Measurements from ENCODE around the gene NLGN1.

The NLGN1 gene

DNA sequence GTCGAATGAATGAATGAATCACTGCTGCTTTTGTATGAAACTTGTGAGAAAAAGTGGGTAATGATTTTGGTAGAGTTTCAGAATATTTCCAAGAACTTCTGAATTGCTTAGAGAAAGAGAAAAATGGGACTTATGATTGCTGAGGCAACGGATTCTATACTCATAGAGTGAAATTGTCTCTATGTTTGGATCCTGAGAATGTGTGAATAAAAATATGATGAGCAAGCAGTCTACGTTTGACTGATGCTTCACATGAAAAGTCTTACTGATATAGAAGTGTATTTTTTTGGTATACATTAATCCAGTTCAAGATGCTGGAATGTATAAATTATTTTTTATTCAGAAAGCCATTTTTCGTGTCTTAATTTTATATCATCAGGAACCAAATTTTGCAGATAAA is 441.1 kb downstream of the NLGN1 start:
- no peak for DNase-seq (ENCODE audit: low read depth)

- no peak for DNase-seq (ENCODE audit: low read depth)
These were observed 442.3 kb downstream of the NLGN1 start for GRCh38 chr3:173839859-173840258.

GRCh38 chr3:173841334-173841733 is 443.8 kb downstream of the NLGN1 start:
- DNase-seq (ENCODE audit: low read depth): no peak

DNA sequence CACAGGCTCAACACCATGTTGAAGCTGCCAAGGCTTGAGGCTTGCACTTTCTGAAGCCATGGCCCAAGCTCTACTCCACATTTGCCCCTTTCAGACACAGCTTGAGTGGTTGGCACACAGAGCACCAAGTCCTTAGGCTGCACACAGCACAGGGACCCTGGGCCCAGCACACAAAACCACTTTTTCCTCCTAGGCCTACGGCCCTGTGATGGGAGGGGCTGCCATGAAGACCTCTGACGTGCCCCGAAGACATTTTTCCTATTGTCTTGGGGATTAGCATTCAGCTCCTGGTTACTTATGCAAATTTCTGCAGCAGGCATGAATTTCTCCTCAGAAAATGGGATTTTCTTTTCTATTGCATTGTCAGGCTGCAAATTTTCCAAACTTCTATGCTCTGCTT is 445.5 kb downstream of the NLGN1 start:
- no peak for DNase-seq (ENCODE audit: low read depth)

DNA sequence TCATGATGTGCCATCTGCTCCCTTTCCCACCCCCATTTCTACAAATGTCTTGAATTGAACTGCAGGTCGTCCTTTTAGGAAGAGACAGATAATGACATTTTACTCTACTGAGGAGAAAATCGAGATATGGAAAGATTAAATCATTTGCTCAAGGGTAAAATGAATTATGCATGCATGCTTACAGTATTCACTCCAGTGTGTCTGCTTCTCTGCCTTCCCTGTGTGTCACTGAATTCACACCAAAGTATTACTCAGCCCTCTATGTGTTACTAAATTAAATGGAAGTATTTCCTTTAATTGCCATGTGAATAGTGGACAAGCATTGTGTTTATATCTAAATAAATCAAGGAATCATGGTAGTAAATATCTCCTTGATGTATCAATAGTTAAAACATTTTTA is 449.0 kb downstream of the NLGN1 start:
- no peak for DNase-seq (ENCODE audit: low read depth)

DNA sequence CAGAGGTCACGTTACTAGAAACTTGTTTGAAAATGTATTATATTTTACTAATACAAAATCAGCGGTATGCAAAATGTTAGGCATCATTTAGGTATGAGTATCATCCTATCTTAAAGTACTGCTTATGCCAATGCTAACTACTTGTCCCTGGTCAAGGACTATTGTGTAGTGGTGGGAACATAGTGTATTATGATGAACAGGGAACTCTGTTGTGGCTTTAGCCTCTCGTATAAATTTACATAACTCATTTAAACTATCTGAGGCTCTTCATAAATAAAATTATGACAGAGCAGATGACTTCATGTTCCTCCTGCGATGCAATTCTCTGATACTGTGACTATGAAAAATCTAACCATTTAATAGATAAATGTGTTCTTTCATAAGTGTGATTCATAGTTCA is 451.9 kb downstream of the NLGN1 start:
- DNase-seq (ENCODE audit: low read depth): no peak

DNA sequence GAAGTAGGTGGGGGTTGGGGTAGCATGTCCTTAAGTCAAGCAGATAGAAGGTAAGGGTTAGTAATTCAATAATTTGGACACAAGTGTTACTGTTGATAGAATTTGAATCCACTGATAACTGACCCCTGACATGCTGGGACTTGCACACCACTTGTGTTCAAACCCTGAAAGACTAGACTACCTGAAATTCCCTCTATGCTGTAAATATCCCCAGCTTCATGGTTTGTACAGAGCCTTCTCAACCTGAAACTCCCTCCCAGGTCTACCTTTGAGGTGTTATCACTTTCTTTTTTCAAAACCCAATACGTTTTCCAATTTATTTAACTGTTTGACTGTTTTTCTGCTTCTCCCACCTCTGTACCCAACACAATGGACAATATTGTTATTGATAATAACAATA is 459.6 kb downstream of the NLGN1 start:
- DNase-seq (ENCODE audit: low read depth): no peak

DNA sequence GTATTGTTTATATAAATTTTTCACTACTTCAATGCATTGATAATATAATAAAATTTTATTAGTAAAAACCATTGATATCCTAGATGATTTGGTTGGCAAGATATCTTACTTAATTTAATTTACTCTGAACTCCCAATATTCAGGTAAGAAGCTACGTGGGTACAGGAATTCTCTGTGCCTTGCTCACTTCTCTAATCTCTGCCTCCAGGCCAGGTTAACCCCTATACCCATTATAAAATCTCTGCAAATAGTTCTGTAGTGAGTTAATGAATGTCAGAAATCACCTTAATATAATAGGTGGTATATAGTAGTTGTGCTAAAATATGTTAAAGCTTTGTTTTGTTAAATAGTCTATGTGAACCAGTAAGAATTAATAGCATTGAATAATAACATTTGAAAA is 465.2 kb downstream of the NLGN1 start:
- no peak for DNase-seq (ENCODE audit: low read depth)

GRCh38 chr3:173863551-173863950 is 466.0 kb downstream of the NLGN1 start:
- DNase-seq (ENCODE audit: low read depth): no peak

GRCh38 chr3:173865900-173866498 is 468.5 kb downstream of the NLGN1 start:
- DNase-seq (ENCODE audit: low read depth): no peak

- no peak for DNase-seq (ENCODE audit: low read depth)
These were observed 472.2 kb downstream of the NLGN1 start for GRCh38 chr3:173869766-173870165.

- no peak for DNase-seq (ENCODE audit: low read depth)
These were observed 473.4 kb downstream of the NLGN1 start for GRCh38 chr3:173870976-173871375.

DNA sequence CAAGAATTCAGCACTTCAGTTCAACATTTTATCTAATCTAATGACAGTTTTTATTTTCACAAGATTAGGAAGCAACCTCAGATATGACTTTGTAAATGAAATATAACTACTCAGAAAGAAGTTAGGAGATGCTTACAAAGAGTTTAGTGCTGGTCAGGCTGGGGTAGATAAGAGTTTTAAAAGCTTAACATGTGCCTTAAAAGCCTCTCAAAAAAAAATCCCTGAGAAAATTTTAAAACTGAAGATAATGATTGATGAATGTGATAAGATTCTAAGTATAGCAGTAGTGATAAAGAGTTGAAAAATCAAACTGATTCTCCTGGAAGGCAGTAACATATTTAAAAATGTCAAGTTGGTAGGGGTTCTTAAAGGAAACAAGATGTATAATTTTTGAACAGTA is 478.2 kb downstream of the NLGN1 start:
- DNase-seq (ENCODE audit: low read depth): no peak

DNA sequence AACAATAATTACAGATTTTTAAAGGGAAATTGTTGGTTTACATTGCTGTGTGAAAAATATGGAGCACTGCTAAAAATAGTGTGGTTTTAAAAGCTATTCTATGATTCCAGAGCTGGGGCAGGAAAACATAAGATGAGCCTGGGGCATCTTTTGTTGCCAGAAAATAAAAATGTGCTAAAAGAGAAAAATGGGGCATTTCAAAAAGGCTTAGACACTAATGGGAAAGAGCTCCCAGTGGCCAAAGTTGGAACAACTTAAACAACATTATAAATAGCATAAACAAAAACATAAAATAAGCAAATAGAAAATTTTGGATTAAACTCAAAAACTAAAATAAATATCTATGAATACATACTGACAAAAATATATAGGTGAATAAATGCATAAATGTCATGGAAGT is 478.9 kb downstream of the NLGN1 start:
- DNase-seq (ENCODE audit: low read depth): no peak

- DNase-seq (ENCODE audit: low read depth): no peak
These were observed 490.3 kb downstream of the NLGN1 start for GRCh38 chr3:173887888-173888287.

DNA sequence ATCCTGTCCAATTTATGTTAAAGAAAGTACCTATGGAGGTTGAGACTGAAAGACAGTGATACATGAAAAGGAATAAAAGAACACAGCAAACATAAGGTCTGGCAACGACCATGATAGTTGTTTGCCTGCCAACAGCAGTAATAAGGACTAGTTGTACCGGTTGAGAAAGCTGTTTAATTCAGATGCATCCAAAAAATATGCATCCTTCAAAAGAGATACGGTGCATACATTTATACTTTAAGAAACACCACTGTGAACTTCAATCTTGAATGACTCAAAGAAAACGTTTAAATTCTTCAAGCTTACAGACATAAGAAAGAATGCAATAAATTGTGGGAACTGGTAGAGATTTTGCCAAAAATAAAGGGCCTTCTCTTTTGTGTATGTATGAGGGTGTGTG is 492.1 kb downstream of the NLGN1 start:
- no peak for DNase-seq (ENCODE audit: low read depth)

DNA sequence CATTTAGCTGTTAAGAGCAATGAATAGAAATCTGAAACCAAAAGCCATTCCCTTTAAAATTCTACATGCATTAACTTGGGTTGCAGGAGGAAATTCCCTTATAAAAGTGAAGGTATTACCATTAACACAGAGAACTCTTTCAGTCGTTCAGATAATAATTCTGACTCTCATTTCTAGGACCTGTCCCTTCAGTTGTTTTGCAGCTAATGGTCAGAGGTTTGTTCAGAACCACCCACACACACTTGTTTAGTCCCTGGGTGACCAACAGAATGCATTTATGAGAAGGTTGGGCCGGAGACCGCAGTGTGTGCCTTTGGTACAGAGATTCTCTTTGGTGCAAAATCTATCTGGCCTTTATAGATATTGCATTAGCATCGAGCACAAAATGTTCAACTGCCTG is 492.5 kb downstream of the NLGN1 start:
- DNase-seq (ENCODE audit: low read depth): no peak

GRCh38 chr3:173891272-173892100 is 493.9 kb downstream of the NLGN1 start:
- no peak for DNase-seq (ENCODE audit: low read depth)

- DNase-seq (ENCODE audit: low read depth): no peak
These were observed 495.0 kb downstream of the NLGN1 start for GRCh38 chr3:173892547-173892946.

GRCh38 chr3:173893066-173893465 is 495.5 kb downstream of the NLGN1 start:
- DNase-seq (ENCODE audit: low read depth): peak; percentile 91

GRCh38 chr3:173893835-173894234 is 496.3 kb downstream of the NLGN1 start:
- DNase-seq (ENCODE audit: low read depth): no peak

DNA sequence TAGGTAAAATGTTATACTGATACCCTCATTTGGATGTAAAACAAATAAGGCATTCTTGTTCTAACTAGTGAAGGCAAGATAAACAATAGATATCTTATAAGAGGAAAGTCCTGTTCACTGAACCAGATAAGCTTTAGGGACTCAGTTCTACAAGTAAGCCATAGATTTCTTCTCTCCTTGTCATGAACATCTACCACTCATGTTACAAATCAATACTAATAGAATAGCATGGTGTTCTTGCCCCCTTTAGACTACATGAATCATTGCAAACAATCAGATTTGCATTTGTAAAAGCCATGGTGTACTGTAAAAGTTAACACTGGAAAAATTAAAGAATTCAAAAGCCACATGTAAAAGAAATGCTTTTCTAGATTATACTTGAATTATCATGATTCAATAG is 500.1 kb downstream of the NLGN1 start:
- DNase-seq (ENCODE audit: low read depth): no peak

DNA sequence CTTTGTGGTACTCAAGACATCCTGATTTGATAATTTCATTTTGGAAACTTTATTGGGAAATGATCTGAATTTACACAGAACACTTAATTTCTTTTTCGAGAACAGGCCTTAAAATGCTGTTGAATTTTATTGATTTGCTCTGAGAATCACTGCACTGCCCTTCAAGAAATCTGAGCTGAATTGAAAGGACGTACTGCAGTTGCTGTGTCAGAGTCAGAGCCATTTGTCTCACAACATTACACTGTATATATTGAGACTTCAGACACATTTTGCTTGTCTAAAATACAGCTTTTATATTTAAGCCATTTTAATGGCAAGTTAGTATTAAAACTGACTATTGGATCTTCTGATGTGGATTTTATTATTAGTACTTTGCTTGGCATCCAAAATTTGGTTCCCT is 504.1 kb downstream of the NLGN1 start:
- DNase-seq (ENCODE audit: low read depth): no peak

GRCh38 chr3:173902401-173902800 is 504.9 kb downstream of the NLGN1 start:
- DNase-seq (ENCODE audit: low read depth): no peak

All from GM04504 (cell line).